Body of pancreas (tissue), 4 donors: Measurements from ENCODE around the gene IGSF6. TPM values are rescaled to one million over a fixed set of nuclear protein-coding genes. Genes with fewer than 3 reads are reported as not detected.

Experiments used
- ATAC-seq: fragments of 150-250 bp; one replicate; pipeline ENCODE4 v1.9.1; 2016
- DNase-seq, 4 donors: peaks; one replicate each; pipeline ENCODE4 v3.0.0-alpha.2; 2019
- H3K27ac ChIP-seq, 4 donors: fragments of 200-600 bp; sonication (generic); 1 replicate in 3 of 4; 2 replicates in 1 of 4; pipeline versions ENCODE4 v1.5.1 to v1.6.1; 2016 to 2019; ENCODE audit warnings: mild to moderate bottlenecking in 1 of 4, mixed read lengths in 1 of 4, moderate library complexity in 1 of 4
- H3K27me3 ChIP-seq, 2 donors: fragments of 200-600 bp; sonication (generic); one replicate each; pipeline ENCODE4 v1.6.0; 2016; ENCODE audit warnings: mild to moderate bottlenecking in 1 of 2
- H3K36me3 ChIP-seq, 2 donors: fragments of 200-600 bp; sonication (generic); replicated peaks in 1 of 2; 2 replicates each; pipeline ENCODE4 v1.5.1; 2016; ENCODE audit warnings: low read depth in 2 of 2; ENCODE audit not compliant: insufficient read depth in 1 of 2
- H3K4me1 ChIP-seq: fragments of 200-600 bp; sonication (generic); one replicate; pipeline ENCODE4 v1.6.0; 2016
- H3K4me3 ChIP-seq, 2 donors: fragments of 200-600 bp; sonication (generic); 1 replicate in 1 of 2; 2 replicates in 1 of 2; pipeline ENCODE4 v1.5.1; 2016 to 2019
- H3K9me3 ChIP-seq, 3 donors: fragments of 200-600 bp; sonication (generic); 1 replicate in 2 of 3; 2 replicates in 1 of 3; pipeline ENCODE4 v1.5.1; 2016
- CTCF ChIP-seq, 7 experiments: fragments of 450-650 bp in 4 of 7; fragments of 200-600 bp in 3 of 7; sonication (generic) in 3 of 7; IDR thresholded peaks; one replicate each; pipeline ENCODE4 v1.5.1; 2016 to 2019; ENCODE audit warnings: antibody characterized with exemption in 7 of 7
- POLR2A ChIP-seq, 3 donors: fragments of 450-650 bp; IDR thresholded peaks; one replicate each; pipeline ENCODE4 v1.6.1; 2016; ENCODE audit warnings: antibody characterized with exemption in 3 of 3, mild to moderate bottlenecking in 2 of 3
- WGBS, 2 donors: methylation state at CpG; one replicate each; pipeline ENCODE4 v1.1.5; 2017; 5-methylcytosine and 5-hydroxymethylcytosine counted together
- intact Hi-C: fragments of 100-400 bp; cut with DNase I; formaldehyde crosslinking; loops from one replicate; pipeline ENCODE4 v1.15.1; 2023
- total RNA-seq, 2 donors: library from RNA; depleted of rRNA; stranded (reverse); fragments of >200 nt; gene quantifications; one replicate each; pipeline ENCODE4 v1.1.0, GENCODE V29; 2016

Gene IGSF6
- total RNA-seq, 2 donors from 2014 or later: 1.3 TPM; not detected in 1

GRCh38 chr16:21600031-21600773 is 52.2 kb downstream of the IGSF6 start:
- peak in 2 of 4 donors; percentile 17 to 22 for DNase-seq
- 0% methylated on average over 18 to 52 of the region's 52 CpGs for WGBS, 2 donors
- H3K27me3 ChIP-seq: no peaks in the 10 kb centered on the region
- no peaks in the 10 kb centered on the region for H3K36me3 ChIP-seq
- peak overlapping the region; percentile 73 to 95 (median 88) for H3K27ac ChIP-seq
- H3K4me1 ChIP-seq: peaks cover 16% of the 10 kb centered on the region
- TF ChIP-seq POLR2A (IDR thresholded peaks at IDR 0.05): peak in 1 of 3 donors; percentile 11
- peak in 1 of 7 experiments; percentile 5 for TF ChIP-seq CTCF (IDR thresholded peaks at IDR 0.05)
- intact Hi-C loops: no loop called here
- ATAC-seq: peak; percentile 21
- no peaks in the 10 kb centered on the region for H3K9me3 ChIP-seq
- H3K4me3 ChIP-seq: peak overlapping the region; percentile 81 to 92

- peaks cover 16% of the 10 kb centered on the region for H3K4me1 ChIP-seq
- no peaks in the 10 kb centered on the region for H3K27me3 ChIP-seq
- TF ChIP-seq POLR2A (IDR thresholded peaks at IDR 0.05) (peak; percentile 55 to 91 (median 85)), CTCF (IDR thresholded peaks at IDR 0.05) (peak in 3 of 7 experiments; percentile 7 to 27 (median 11))
- peak; percentile 94 to 96 (median 94) for DNase-seq
- H3K36me3 ChIP-seq: no peaks in the 10 kb centered on the region
- WGBS, 2 donors: 0% methylated on average over 3 to 90 of the region's 100 CpGs
- H3K4me3 ChIP-seq: peak within 1 kb of the TSS; percentile 81 to 92
- ATAC-seq: peak; percentile 98
- no peaks in the 10 kb centered on the region for H3K9me3 ChIP-seq
- intact Hi-C loops: no loop called here
- peak within 1 kb of the TSS; percentile 73 to 95 (median 88) for H3K27ac ChIP-seq
Measured at GRCh38 chr16:21599122-21600030, 53.0 kb downstream of the IGSF6 start, which contains the start of gene METTL9. Gene METTL9, plus strand, starts transcription at chr16:21599577. Its CDS starts 157 bp downstream, at chr16:21599734.

DNA sequence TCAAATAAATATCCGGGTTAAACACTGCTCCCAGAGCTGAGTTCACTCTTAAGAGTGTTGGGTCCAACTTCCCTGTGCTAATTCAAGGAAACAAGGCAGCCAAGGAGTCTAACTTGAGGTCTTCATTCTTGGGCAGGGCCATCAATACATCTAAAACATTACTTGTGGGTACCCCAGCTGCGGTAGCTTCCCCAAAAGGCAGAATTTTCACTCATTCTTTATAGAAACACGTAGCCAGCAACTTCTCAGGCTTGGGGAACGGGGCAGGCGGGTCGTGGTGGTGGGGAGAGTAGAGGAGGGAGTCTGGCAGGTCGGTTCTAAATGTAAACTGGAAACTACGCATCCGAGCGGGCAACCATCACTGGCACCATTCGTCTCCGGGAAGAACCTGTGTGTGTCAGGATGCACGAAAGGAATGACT is 53.7 kb downstream of the IGSF6 start:
- Histone ChIP-seq H3K36me3 (no peaks in the 10 kb centered on the region), H3K4me3 (peak overlapping the region; percentile 81 to 92), H3K27me3 (no peaks in the 10 kb centered on the region), H3K9me3 (no peaks in the 10 kb centered on the region), H3K27ac (peak overlapping the region; percentile 73 to 95 (median 88)), H3K4me1 (peaks cover 16% of the 10 kb centered on the region)
- TF ChIP-seq POLR2A (IDR thresholded peaks at IDR 0.05) (no peak), CTCF (IDR thresholded peaks at IDR 0.05) (no peak)
- 1% methylated on average over 7 to 13 of the region's 13 CpGs for WGBS, 2 donors
- intact Hi-C loops: no loop called here
- ATAC-seq (peak; percentile 4), DNase-seq (peak in 2 of 4 donors; percentile 12 to 23)

DNA sequence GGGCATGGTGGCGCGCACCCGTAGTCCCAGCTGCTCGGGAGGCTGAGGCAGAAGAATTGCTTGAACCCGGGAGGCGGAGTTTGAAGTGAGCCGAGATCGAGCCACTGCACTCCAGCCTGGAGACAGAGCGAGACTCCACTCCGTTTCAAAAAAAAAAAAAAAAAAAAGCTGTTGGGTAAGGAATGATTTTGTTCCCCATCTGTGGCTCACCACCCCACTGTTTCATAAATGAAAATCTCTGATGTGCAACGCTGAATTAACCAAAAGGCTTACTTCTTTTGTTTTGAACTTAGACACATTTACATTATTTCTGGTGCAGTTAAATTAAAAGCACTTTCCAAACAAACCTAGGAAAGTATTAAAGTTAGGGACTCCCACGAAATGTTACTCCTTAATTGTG is 54.2 kb downstream of the IGSF6 start:
- intact Hi-C loops: no loop called here
- peaks cover 16% of the 10 kb centered on the region for H3K4me1 ChIP-seq
- no peaks in the 10 kb centered on the region for H3K36me3 ChIP-seq
- H3K27me3 ChIP-seq: no peaks in the 10 kb centered on the region
- peak overlapping the region in 3 of 4 donors; percentile 85 to 95 (median 91) for H3K27ac ChIP-seq
- no peaks in the 10 kb centered on the region for H3K9me3 ChIP-seq
- no peak overlapping the region for H3K4me3 ChIP-seq
- TF ChIP-seq CTCF (IDR thresholded peaks at IDR 0.05): no peak
- no peak for TF ChIP-seq POLR2A (IDR thresholded peaks at IDR 0.05)
- 78 to 83% methylated on average over 12 of the region's 12 CpGs for whole genome bisulfite sequencing, 2 donors
- ATAC-seq (no peak), DNase-seq (no peak)
